Loucy (cell line): ENCODE measurements around the gene SHC3.

ENCODE experiments used
- CTCF ChIP-seq: fragments of 200-600 bp; sonication (generic); conservative IDR thresholded peaks from 2 replicates; pipeline ENCODE4 v1.5.1; 2014; ENCODE audit warnings: mild to moderate bottlenecking, antibody characterized with exemption, low read length
- EZH2phosphoT487 ChIP-seq: fragments of 200-600 bp; IDR thresholded peaks from 2 replicates; pipeline ENCODE4 v1.6.1; 2018; ENCODE audit warnings: antibody characterized with exemption, mild to moderate bottlenecking, moderate library complexity, borderline replicate concordance

DNA sequence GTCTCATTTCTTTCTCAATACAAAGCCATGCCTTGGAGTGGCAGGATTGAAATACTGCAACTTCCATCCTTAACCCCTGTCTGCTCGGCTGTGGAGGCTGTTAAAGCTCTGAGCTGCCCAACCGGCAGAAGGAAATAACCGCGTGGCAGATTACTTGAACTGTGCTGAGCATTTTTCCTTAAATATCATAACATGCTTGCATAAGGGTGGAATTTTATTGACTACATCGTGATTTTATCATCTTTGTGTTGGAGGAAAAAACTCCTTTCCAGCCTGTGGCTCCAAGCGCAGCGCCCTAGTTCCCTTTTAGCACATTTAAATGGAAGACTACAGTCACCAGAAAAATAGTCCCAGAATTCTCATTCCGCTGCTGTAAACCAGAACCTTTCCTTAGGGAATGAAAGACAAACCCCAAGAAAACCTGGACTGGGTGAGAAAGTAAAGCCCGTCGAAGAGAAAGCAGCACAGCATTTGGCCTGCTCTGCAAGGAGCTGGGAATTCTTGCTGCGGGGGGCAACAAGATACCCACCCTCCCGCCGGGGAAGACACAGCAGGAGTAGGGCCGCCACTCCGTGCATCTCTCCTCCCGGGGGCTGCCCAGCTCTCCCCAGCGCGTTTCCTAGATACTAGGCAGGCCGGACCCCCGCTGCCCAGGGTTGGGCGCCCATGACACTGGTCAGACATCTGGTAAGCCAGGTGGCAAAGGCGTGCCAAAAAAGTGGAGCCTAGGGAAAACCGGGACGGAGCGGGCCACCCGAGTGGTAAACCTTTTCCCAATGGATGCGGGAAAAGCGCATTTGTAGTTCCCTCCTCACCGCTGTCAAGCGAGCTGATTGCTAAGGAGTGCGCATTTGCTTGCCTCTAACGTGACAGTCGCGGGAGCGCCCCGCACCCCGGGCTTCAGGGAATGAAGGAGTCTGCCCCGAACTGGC, 1.3 kb downstream of the SHC3 start:
- TF ChIP-seq CTCF (no peak), EZH2phosphoT487 (no peak)
